Astrocyte (in vitro differentiated cells and primary cell): Measurements from ENCODE around the gene TENM4. TPM values are rescaled to one million over a fixed set of nuclear protein-coding genes. Genes with fewer than 3 reads are reported as not detected.

Experiments
- DNase-seq: peaks from one replicate; pipeline ENCODE4 v3.0.0-alpha.2; 2010; ENCODE audit warnings: low read depth
- FAIRE-seq: peaks from 2 replicates; lab custom pipeline; 2011; peaks lifted over from hg19 to GRCh38; lab: Jason Lieb, UNC
- H2AFZ ChIP-seq: 2 replicates; pipeline ENCODE4 v1.6.0; 2012; ENCODE audit warnings: low read depth, low read length, inconsistent platforms
- H3K27ac ChIP-seq: 2 replicates; pipeline ENCODE4 v1.5.1; 2011; ENCODE audit warnings: low read depth, low read length, inconsistent platforms
- H3K27me3 ChIP-seq: 2 replicates; pipeline ENCODE4 v1.6.0; 2011; ENCODE audit warnings: low read length, inconsistent platforms; ENCODE audit not compliant: insufficient read depth
- H3K36me3 ChIP-seq: 2 replicates; pipeline ENCODE4 v1.5.1; 2011; ENCODE audit warnings: low read length, inconsistent platforms; ENCODE audit not compliant: insufficient read depth
- H3K4me1 ChIP-seq: 2 replicates; pipeline ENCODE4 v1.5.1; 2011; ENCODE audit warnings: low read length, inconsistent platforms; ENCODE audit not compliant: insufficient read depth
- H3K4me2 ChIP-seq: 2 replicates; pipeline ENCODE4 v1.6.0; 2012; ENCODE audit warnings: low read length, inconsistent platforms
- H3K4me3 ChIP-seq: 2 replicates; pipeline ENCODE4 v1.5.1; 2011; ENCODE audit warnings: low read depth, mild to moderate bottlenecking, low read length, inconsistent platforms; ENCODE audit not compliant: insufficient read depth
- H3K79me2 ChIP-seq: 2 replicates; pipeline ENCODE4 v1.6.0; 2012; ENCODE audit warnings: mild to moderate bottlenecking, low read length, inconsistent platforms; ENCODE audit not compliant: insufficient read depth
- H3K9ac ChIP-seq: 2 replicates; pipeline ENCODE4 v1.6.0; 2012; ENCODE audit warnings: mild to moderate bottlenecking, low read length, inconsistent platforms
- H3K9me3 ChIP-seq: 2 replicates; pipeline ENCODE4 v1.5.1; 2012; ENCODE audit warnings: low read depth, mild to moderate bottlenecking, low read length, inconsistent platforms; ENCODE audit not compliant: insufficient read depth
- H4K20me1 ChIP-seq: 2 replicates; pipeline ENCODE4 v1.6.0; 2012; ENCODE audit warnings: low read length, inconsistent platforms; ENCODE audit not compliant: insufficient read depth
- H3K27ac Mint-ChIP-seq: one replicate; pipeline ENCODE4 v1.8.0; 2021; ENCODE audit warnings: mild to moderate bottlenecking, mixed read lengths; ENCODE audit not compliant: unreplicated experiment
- H3K27me3 Mint-ChIP-seq: one replicate; pipeline ENCODE4 v1.8.0; 2021; ENCODE audit warnings: low read depth, mixed read lengths; ENCODE audit not compliant: unreplicated experiment
- H3K36me3 Mint-ChIP-seq: one replicate; pipeline ENCODE4 v1.8.0; 2021; ENCODE audit warnings: low read depth, mixed read lengths; ENCODE audit not compliant: unreplicated experiment
- H3K4me1 Mint-ChIP-seq: one replicate; pipeline ENCODE4 v1.8.0; 2021; ENCODE audit warnings: low read depth, mixed read lengths; ENCODE audit not compliant: unreplicated experiment
- H3K4me3 Mint-ChIP-seq: one replicate; pipeline ENCODE4 v1.8.0; 2021; ENCODE audit warnings: mild to moderate bottlenecking, moderate library complexity, mixed read lengths; ENCODE audit not compliant: unreplicated experiment
- H3K9me3 Mint-ChIP-seq: one replicate; pipeline ENCODE4 v1.8.0; 2021; ENCODE audit warnings: mild to moderate bottlenecking, mixed read lengths; ENCODE audit not compliant: unreplicated experiment
- CTCF ChIP-seq: IDR thresholded peaks from 2 replicates; pipeline ENCODE4 v1.5.1; 2011; ENCODE audit warnings: low read depth, mild to moderate bottlenecking, inconsistent platforms, low read length, moderate library complexity; ENCODE audit not compliant: insufficient read depth
- EZH2 ChIP-seq: IDR thresholded peaks from 2 replicates; pipeline ENCODE4 v1.6.1; 2012; ENCODE audit warnings: mild to moderate bottlenecking, low read length, inconsistent platforms; ENCODE audit not compliant: insufficient read depth
- total RNA-seq: library from RNA; stranded (reverse); gene quantifications from 2 replicates; pipeline ENCODE4 v1.2.1, GENCODE V29; 2021

Gene TENM4
- total RNA-seq, 1 donor from 2014 or later: 7.5 TPM

- Histone ChIP-seq H3K4me2 (no peak overlapping the region), H3K4me1 (peaks cover 12% of the 10 kb centered on the region), H3K27ac (no peak overlapping the region), H3K9me3 (no peaks in the 10 kb centered on the region), H3K4me3 (no peak overlapping the region), H2AFZ (no peak overlapping the region), H3K27me3 (peaks cover 9% of the 10 kb centered on the region), H4K20me1 (peaks cover 4% of the 10 kb centered on the region), H3K79me2 (no peaks in the 10 kb centered on the region), H3K36me3 (no peaks in the 10 kb centered on the region), H3K9ac (no peak overlapping the region)
- Mint-ChIP-seq H3K36me3 (no peaks in the 10 kb centered on the region), H3K27me3 (peaks cover 64% of the 10 kb centered on the region), H3K9me3 (peaks cover 5% of the 10 kb centered on the region), H3K27ac (no peak overlapping the region), H3K4me1 (peaks cover 7% of the 10 kb centered on the region), H3K4me3 (no peak overlapping the region)
- no peak for DNase-seq
- no peak for TF ChIP-seq CTCF
- no peak for TF ChIP-seq EZH2
- no peak for FAIRE-seq
Observed at GRCh38 chr11:79025097-79025496, 415.7 kb downstream of the TENM4 start.

GRCh38 chr11:79022265-79022664 lies 418.6 kb downstream of the TENM4 start:
- no peaks in the 10 kb centered on the region for H3K79me2 ChIP-seq
- Mint-ChIP-seq H3K36me3 (no peaks in the 10 kb centered on the region), H3K27me3 (peaks cover 48% of the 10 kb centered on the region), H3K4me1 (peaks cover 11% of the 10 kb centered on the region), H3K27ac (no peak overlapping the region), H3K9me3 (peaks cover 5% of the 10 kb centered on the region), H3K4me3 (no peak overlapping the region)
- no peak for TF ChIP-seq EZH2
- TF ChIP-seq CTCF: no peak
- DNase-seq: no peak
- no peak overlapping the region for H2AFZ ChIP-seq
- no peak overlapping the region for H3K9ac ChIP-seq
- no peaks in the 10 kb centered on the region for H3K36me3 ChIP-seq
- peaks cover 8% of the 10 kb centered on the region for H3K27me3 ChIP-seq
- no peak for FAIRE-seq
- H3K4me2 ChIP-seq: no peak overlapping the region
- no peak overlapping the region for H3K4me3 ChIP-seq
- H3K9me3 ChIP-seq: no peaks in the 10 kb centered on the region
- H4K20me1 ChIP-seq: no peaks in the 10 kb centered on the region
- H3K4me1 ChIP-seq: peaks cover 25% of the 10 kb centered on the region
- H3K27ac ChIP-seq: no peak overlapping the region

- no peak overlapping the region for H3K4me3 ChIP-seq
- H3K27ac ChIP-seq: no peak overlapping the region
- Mint-ChIP-seq H3K27ac (no peak overlapping the region), H3K27me3 (peaks cover 55% of the 10 kb centered on the region), H3K4me3 (no peak overlapping the region), H3K36me3 (no peaks in the 10 kb centered on the region), H3K9me3 (peaks cover 5% of the 10 kb centered on the region), H3K4me1 (peaks cover 7% of the 10 kb centered on the region)
- DNase-seq: no peak
- no peak for FAIRE-seq
- no peak overlapping the region for H3K9ac ChIP-seq
- H3K4me2 ChIP-seq: no peak overlapping the region
- H3K79me2 ChIP-seq: no peaks in the 10 kb centered on the region
- no peaks in the 10 kb centered on the region for H3K9me3 ChIP-seq
- H3K4me1 ChIP-seq: peaks cover 18% of the 10 kb centered on the region
- H3K27me3 ChIP-seq: peaks cover 8% of the 10 kb centered on the region
- TF ChIP-seq CTCF: no peak
- no peak for TF ChIP-seq EZH2
- H2AFZ ChIP-seq: no peak overlapping the region
- H3K36me3 ChIP-seq: no peaks in the 10 kb centered on the region
- no peaks in the 10 kb centered on the region for H4K20me1 ChIP-seq
Observed at GRCh38 chr11:79021601-79022000, 419.2 kb downstream of the TENM4 start.
